K562 (cell line): ENCODE data around the gene IQCN. TPM values are rescaled to one million over a fixed set of nuclear protein-coding genes. Genes with fewer than 3 reads are reported as not detected.

ENCODE experiments used
- ATAC-seq: fragments of 200-7000 bp; cut with Tn5 transposase; 3 replicates; pipeline ENCODE4 v1.9.1; 2020; ENCODE audit warnings: moderate library complexity
- BruUV-seq: library from RNA; stranded (reverse); fragments of 400-500 nt; replicated peaks from 2 replicates; lab custom pipeline; 2021; lab: Mats Ljungman, UMichigan
- CTCF ChIA-PET: fragments of 300-600 bp; formaldehyde crosslinking; extraction: SDS; loops from one replicate; lab custom pipeline; 2021; ENCODE audit warnings: low intra/inter-chr PET ratio; lab: Yijun Ruan, JAX
- POLR2A ChIA-PET: fragments of 300-600, 350-650 bp; sonication (Branson Sonifier 250); formaldehyde crosslinking; extraction: SDS; loops from one replicate; lab custom pipeline; 2021; ENCODE audit warnings: antibody characterized with exemption, inconsistent platforms; lab: Yijun Ruan, JAX
- DNase-seq, 4 experiments: peaks; one replicate each; pipeline versions ENCODE4 v3.0.0 to v3.0.0-alpha.2; 2011 to 2018; ENCODE audit warnings: low spot score in 3 of 4, mixed read lengths in 3 of 4; ENCODE audit errors: extremely low read depth in 1 of 4
- FAIRE-seq: peaks from 2 replicates; lab custom pipeline; 2011; peaks lifted over from hg19 to GRCh38; lab: Jason Lieb, UNC
- H2AFZ ChIP-seq: 2 replicates; pipeline ENCODE4 v1.6.0; 2011; ENCODE audit warnings: low read depth, low read length, control low read depth, inconsistent platforms
- H3K27ac ChIP-seq: fragments of 200-600 bp; 3 replicates; pipeline ENCODE4 v1.8.0; 2011; ENCODE audit warnings: low read depth, mild to moderate bottlenecking, control low read depth, inconsistent platforms, low read length, moderate library complexity, mixed read lengths; ENCODE audit errors: extremely low read depth
- H3K27me3 ChIP-seq, 2 experiments: fragments of 300-600 bp in 1 of 2; 2 replicates in 1 of 2; 3 replicates in 1 of 2; pipeline versions ENCODE4 v1.6.0 to v1.8.0; 2011; ENCODE audit warnings: inconsistent platforms in 2 of 2, low read length in 2 of 2, mild to moderate bottlenecking in 1 of 2, mixed read lengths in 1 of 2, moderate library complexity in 1 of 2; ENCODE audit not compliant: control insufficient read depth in 2 of 2, insufficient read depth in 2 of 2
- H3K36me3 ChIP-seq: fragments of 300-600 bp; 3 replicates; pipeline ENCODE4 v1.8.0; 2011; ENCODE audit warnings: mild to moderate bottlenecking, low read length, inconsistent platforms; ENCODE audit not compliant: control insufficient read depth, insufficient read depth
- H3K4me1 ChIP-seq, 2 experiments: fragments of 200-600 bp in 1 of 2; replicated peaks in 1 of 2; 2 replicates in 1 of 2; 3 replicates in 1 of 2; pipeline versions ENCODE4 v1.5.1 to v1.8.0; 2011; ENCODE audit warnings: inconsistent platforms in 2 of 2, low read length in 2 of 2, mild to moderate bottlenecking in 1 of 2, mixed read lengths in 1 of 2, moderate library complexity in 1 of 2; ENCODE audit not compliant: control insufficient read depth in 2 of 2, insufficient read depth in 2 of 2
- H3K4me2 ChIP-seq: 2 replicates; pipeline ENCODE4 v1.6.1; 2011; ENCODE audit warnings: low read length, control low read depth, inconsistent platforms, mixed read lengths; ENCODE audit not compliant: insufficient read depth
- H3K4me3 ChIP-seq: fragments of 200-600 bp; sonication (generic), shearing (Covaris generic); 2 replicates; pipeline ENCODE4 v1.5.1; 2016; ENCODE audit warnings: control low read depth, inconsistent platforms
- H3K79me2 ChIP-seq: fragments of 200-600 bp; 3 replicates; pipeline ENCODE4 v1.8.0; 2011; ENCODE audit warnings: low read length, inconsistent platforms; ENCODE audit not compliant: control insufficient read depth, insufficient read depth
- H3K9ac ChIP-seq, 2 experiments: 2 replicates each; pipeline versions ENCODE4 v1.6.0 to v1.6.1; 2011; ENCODE audit warnings: low read depth in 2 of 2, low read length in 2 of 2, control low read depth in 1 of 2, inconsistent platforms in 1 of 2, mild to moderate bottlenecking in 1 of 2, mixed read lengths in 1 of 2; ENCODE audit not compliant: insufficient read depth in 1 of 2
- H3K9me1 ChIP-seq: one replicate; pipeline ENCODE4 v1.6.0; 2011; ENCODE audit warnings: inconsistent platforms, mild to moderate bottlenecking, low read length, moderate library complexity; ENCODE audit not compliant: control insufficient read depth, insufficient read depth
- H3K9me3 ChIP-seq: replicated peaks from 2 replicates; pipeline ENCODE4 v1.5.1; 2011; ENCODE audit warnings: low read depth, low read length, inconsistent platforms; ENCODE audit not compliant: control insufficient read depth, insufficient read depth
- H4K20me1 ChIP-seq: replicated peaks from 2 replicates; pipeline ENCODE4 v1.6.1; 2011; ENCODE audit warnings: low read length, inconsistent platforms, mixed read lengths; ENCODE audit not compliant: control insufficient read depth, insufficient read depth
- ARID3A ChIP-seq: IDR thresholded peaks from 2 replicates; pipeline ENCODE4 v1.6.1; 2012; ENCODE audit warnings: low read depth, low read length, improper control_type of control experiment, borderline replicate concordance
- BCOR ChIP-seq: fragments of 450-650 bp; IDR thresholded peaks from 2 replicates; pipeline ENCODE4 v1.6.1; 2016
- CHCHD3 ChIP-seq: fragments of 250-450 bp; sonication (Bioruptor Pico); IDR thresholded peaks from 2 replicates; pipeline ENCODE4 v2.1.2; 2022; ENCODE audit warnings: mild to moderate bottlenecking
- DACH1 ChIP-seq: fragments of 450-650 bp; IDR thresholded peaks from 2 replicates; pipeline ENCODE4 v1.6.1; 2018; ENCODE audit not compliant: partially characterized antibody
- DEAF1 ChIP-seq: fragments of 450-650 bp; formaldehyde crosslinking; IDR thresholded peaks from 2 replicates; pipeline ENCODE4 v1.4.0; 2020; ENCODE audit warnings: mild to moderate bottlenecking, moderate library complexity
- ESRRB ChIP-seq: fragments of 250-450 bp; sonication (Bioruptor Pico); IDR thresholded peaks from 2 replicates; pipeline ENCODE4 v1.5.0; 2020; ENCODE audit warnings: mild to moderate bottlenecking, moderate library complexity, borderline replicate concordance
- FOXA3 ChIP-seq, 2 experiments: fragments of 450-650 bp in 1 of 2; sonication (generic) in 1 of 2; formaldehyde crosslinking; IDR thresholded peaks in 1 of 2; conservative IDR thresholded peaks in 1 of 2; 2 replicates each; pipeline versions ENCODE4 v1.4.0 to v1.8.0; 2020 to 2022; ENCODE audit warnings: mild to moderate bottlenecking in 2 of 2, missing genetic modification reagents in 1 of 2
- HCFC1 ChIP-seq: IDR thresholded peaks from 2 replicates; pipeline ENCODE4 v1.6.1; 2012; ENCODE audit warnings: low read depth, low read length, improper control_type of control experiment
- NR1H2 ChIP-seq: sonication (generic); formaldehyde crosslinking; IDR thresholded peaks from 2 replicates; pipeline ENCODE4 v1.4.0; 2020; ENCODE audit warnings: mild to moderate bottlenecking, missing genetic modification reagents
- PATZ1 ChIP-seq: fragments of 250-450 bp; sonication (Bioruptor Pico); IDR thresholded peaks from 2 replicates; pipeline ENCODE4 v1.5.0; 2020; ENCODE audit warnings: mild to moderate bottlenecking, borderline replicate concordance
- POLR2B ChIP-seq: fragments of 450-650 bp; IDR thresholded peaks from 2 replicates; pipeline ENCODE4 v1.6.1; 2018; ENCODE audit warnings: low read depth; ENCODE audit not compliant: partially characterized antibody
- SNIP1 ChIP-seq: fragments of 450-650 bp; IDR thresholded peaks from 2 replicates; pipeline ENCODE4 v1.7.1; 2017; ENCODE audit warnings: low read depth, mild to moderate bottlenecking
- ZNF280A ChIP-seq: fragments of 450-650 bp; IDR thresholded peaks from 2 replicates; pipeline ENCODE4 v1.6.1; 2018; ENCODE audit warnings: mild to moderate bottlenecking, low read depth; ENCODE audit not compliant: partially characterized antibody
- WGBS: fragments of 100-300 bp; shearing (Covaris generic); methylation state at CpG from one replicate; pipeline ENCODE4 v1.1.6; 2016; ENCODE audit warnings: low coverage, mixed read lengths; ENCODE audit not compliant: insufficient coverage; ENCODE audit errors: missing lambda C conversion rate; 5-methylcytosine and 5-hydroxymethylcytosine counted together
- in situ Hi-C: fragments of 300-500 bp; cut with MboI; formaldehyde crosslinking; loops from 4 replicates; pipeline ENCODE4 v1.15.0; 2018; ENCODE audit warnings: inconsistent platforms, mixed read lengths
- intact Hi-C: fragments of 100-400 bp; cut with micrococcal nuclease; formaldehyde crosslinking; loops from 2 replicates; pipeline ENCODE4 v1.14.2; 2022
- polyA plus RNA-seq, 8 experiments: library from polyadenylated mRNA; depleted of rRNA in 4 of 8; stranded (reverse) in 5 of 8; unstranded in 3 of 8; fragments of >200 nt; fragmentation: Nextera tagmentation in 2 of 8; fragmentation: Illumina TruSeq in 1 of 8; extraction: Ambion mirVana in 2 of 8; extraction: Trizol in 1 of 8; gene quantifications; 2 replicates each; pipeline versions ENCODE4 v1.2.1 to v1.2.3, GENCODE V29; 2011 to 2014; ENCODE audit warnings: inconsistent platforms in 1 of 8, missing spikeins in 1 of 8
- total RNA-seq, 7 experiments: library from RNA; depleted of rRNA in 6 of 7; stranded (reverse); fragments of >200 nt in 6 of 7; fragmentation: Illumina TruSeq in 2 of 7; extraction: Trizol in 2 of 7; gene quantifications; 2 replicates each; pipeline versions ENCODE4 v1.2.1 to v1.2.3, GENCODE V29; 2011 to 2021; ENCODE audit warnings: low replicate concordance in 1 of 7

The IQCN gene
- total and polyA plus RNA-seq, 9 of the 15 experiments (the other 6 are each of a cell fraction or from before 2014, with no cell fraction given) = 0.01 to 0.07 (median 0.04) TPM; not detected in 3

- no peaks in the 10 kb centered on the region; a peak in 1 of 5 replicates for H3K27me3 ChIP-seq
- peak overlapping the region; percentile 84 for H3K27ac ChIP-seq
- H3K9me3 ChIP-seq = no peaks in the 10 kb centered on the region
- no peaks in the 10 kb centered on the region for H3K36me3 ChIP-seq
- CTCF ChIA-PET = no interaction called here
- FAIRE-seq = peak; percentile 100
- TSS peak; percentile 72 for BruUV-seq
- DNase-seq = peak; percentile 94 to 99 (median 96)
- H2AFZ ChIP-seq = peak overlapping the region; percentile 96
- peaks cover 5% of the 10 kb centered on the region; the same call in 1 of the 2 replicates for H4K20me1 ChIP-seq
- ATAC-seq = peak; percentile 97
- peaks cover 23 to 61% of the 10 kb centered on the region in 2 experiments; a peak in 4 of 5 replicates for H3K4me1 ChIP-seq
- peak overlapping the region; percentile 48 for H3K4me3 ChIP-seq
- peak overlapping the region; percentile 83 to 92 for H3K9ac ChIP-seq
- WGBS = 3% methylated on average over 72 of the region's 81 CpGs
- in situ Hi-C loops = no loop called here
- H3K9me1 ChIP-seq = no peaks in the 10 kb centered on the region
- H3K4me2 ChIP-seq = peak overlapping the region; percentile 87
- POLR2A ChIA-PET = interaction anchor here (0.6 to 2.3 kb wide), 23 partner anchors 9 to 1708 kb away, joined by 3 to 23 read pairs (median 4); partner anchors contain the start of genes GDF15, IFI30, JUND and MPV17L2
- H3K79me2 ChIP-seq = no peaks in the 10 kb centered on the region
- intact Hi-C loops = no loop called here
- TF ChIP-seq CHCHD3 (CRISPR knock-in tag) (no peak), NR1H2 (CRISPR knock-in tag) (peak; percentile 79; the same call in 1 of the 2 replicates), HCFC1 (no peak), FOXA3 (CRISPR knock-in tag; conservative IDR thresholded peaks at IDR 0.05 in 1 of 2, IDR thresholded peaks at IDR 0.05 in 1 of 2) (no peak), DEAF1 (CRISPR knock-in tag) (peak; percentile 99), BCOR (peak; percentile 91), ARID3A (no peak), ZNF280A (no peak), PATZ1 (CRISPR knock-in tag) (no peak), POLR2B (no peak), ESRRB (CRISPR knock-in tag) (no peak), DACH1 (no peak), SNIP1 (no peak)
Measured at GRCh38 chr19:18224525-18225354, 49.5 kb downstream of the IQCN start.
